A549 (cell line): ENCODE measurements around the gene BCKDK. TPM values are rescaled to one million over a fixed set of nuclear protein-coding genes. Genes with fewer than 3 reads are reported as not detected.

Source experiments
- ATAC-seq, 2 experiments: fragments of 200-7000 bp in 1 of 2; fragments of >200 bp in 1 of 2; cut with Nextera tagmentation in 1 of 2; cut with Tn5 transposase in 1 of 2; 3 replicates each; pipeline versions ENCODE4 v1.8.0 to v1.9.1; 2018 to 2020; ENCODE audit warnings: mild to moderate bottlenecking in 1 of 2, moderate library complexity in 1 of 2
- CTCF ChIA-PET: fragments of 300-600 bp; sonication (Branson Sonifier 250); formaldehyde crosslinking; extraction: SDS; loops from one replicate; lab custom pipeline; 2021; ENCODE audit warnings: antibody characterized with exemption, inconsistent platforms; lab: Yijun Ruan, JAX
- POLR2A ChIA-PET: fragments of 350-600 bp; formaldehyde crosslinking; extraction: SDS; loops from one replicate; lab custom pipeline; 2021; ENCODE audit warnings: antibody characterized with exemption, inconsistent platforms; lab: Yijun Ruan, JAX
- DNase-seq, 2 experiments: peaks; one replicate each; pipeline versions ENCODE4 v3.0.0 to v3.0.0-alpha.2; 2011 to 2016; ENCODE audit warnings: low read depth in 1 of 2, low spot score in 1 of 2
- FAIRE-seq: peaks from 2 replicates; lab custom pipeline; 2011; peaks lifted over from hg19 to GRCh38; lab: Jason Lieb, UNC
- H3K27ac ChIP-seq, 2 experiments: fragments of >200 bp; sonication (Bioruptor Twin); formaldehyde crosslinking; 3 replicates each; pipeline ENCODE4 v1.5.1; 2016 to 2017
- H3K4me1 ChIP-seq: fragments of >200 bp; sonication (Bioruptor Twin); formaldehyde crosslinking; 3 replicates; pipeline ENCODE4 v1.6.1; 2016
- H3K4me2 ChIP-seq: fragments of >200 bp; sonication (Bioruptor Twin); formaldehyde crosslinking; 3 replicates; pipeline ENCODE4 v1.6.1; 2016
- H3K4me3 ChIP-seq: fragments of >200 bp; sonication (Bioruptor Twin); formaldehyde crosslinking; 3 replicates; pipeline ENCODE4 v1.5.1; 2016
- H3K9me3 ChIP-seq: fragments of >200 bp; sonication (Bioruptor Twin); formaldehyde crosslinking; 3 replicates; pipeline ENCODE4 v1.6.1; 2016
- BCL3 ChIP-seq: fragments of >200 bp; sonication (Bioruptor Twin); formaldehyde crosslinking; IDR thresholded peaks from 3 replicates; pipeline ENCODE4 v1.6.1; 2016
- BHLHE40 ChIP-seq: IDR thresholded peaks from 2 replicates; pipeline ENCODE4 v1.6.1; 2012; ENCODE audit warnings: low read depth, low read length, inconsistent platforms
- CBX2 ChIP-seq: fragments of 200-600 bp; sonication (generic); IDR thresholded peaks from 2 replicates; pipeline ENCODE4 v1.6.1; 2016; ENCODE audit warnings: low read depth, mild to moderate bottlenecking, borderline replicate concordance
- CHD4 ChIP-seq: fragments of 200-600 bp; sonication (generic); IDR thresholded peaks from 2 replicates; pipeline ENCODE4 v1.6.1; 2016; ENCODE audit warnings: antibody characterized with exemption, mild to moderate bottlenecking, borderline replicate concordance
- EHF ChIP-seq: fragments of 250-450 bp; sonication (Bioruptor Pico); IDR thresholded peaks from 2 replicates; pipeline ENCODE4 v1.5.0; 2020; ENCODE audit warnings: mild to moderate bottlenecking
- ELK1 ChIP-seq: fragments of 150-350 bp; IDR thresholded peaks from 2 replicates; pipeline ENCODE4 v1.6.1; 2014; ENCODE audit warnings: low read depth, mild to moderate bottlenecking, low read length
- EP300 ChIP-seq, 2 experiments: fragments of >200 bp; sonication (Bioruptor Twin); formaldehyde crosslinking; IDR thresholded peaks; 2 replicates in 1 of 2; 3 replicates in 1 of 2; pipeline ENCODE4 v1.6.1; 2016 to 2017
- FOSB ChIP-seq: fragments of 250-450 bp; sonication (Bioruptor Pico); IDR thresholded peaks from 2 replicates; pipeline ENCODE4 v1.5.0; 2020; ENCODE audit warnings: mild to moderate bottlenecking, moderate library complexity
- HDAC2 ChIP-seq: fragments of 200-600 bp; sonication (generic); IDR thresholded peaks from 2 replicates; pipeline ENCODE4 v1.6.1; 2016
- JUN ChIP-seq, 2 experiments: fragments of >200 bp; sonication (Bioruptor Twin); formaldehyde crosslinking; IDR thresholded peaks; 2 replicates in 1 of 2; 3 replicates in 1 of 2; pipeline ENCODE4 v1.6.1; 2016 to 2017
- JUNB ChIP-seq: fragments of >200 bp; sonication (Bioruptor Twin); formaldehyde crosslinking; IDR thresholded peaks from 2 replicates; pipeline ENCODE4 v1.6.1; 2016
- MAX ChIP-seq: IDR thresholded peaks from 2 replicates; pipeline ENCODE4 v1.6.1; 2012
- NFE2L2 ChIP-seq: fragments of 150-350 bp; conservative IDR thresholded peaks from 2 replicates; pipeline ENCODE4 v1.6.1; 2014; ENCODE audit warnings: low read length
- PHF8 ChIP-seq: fragments of 200-600 bp; sonication (generic); IDR thresholded peaks from 2 replicates; pipeline ENCODE4 v1.6.1; 2016; ENCODE audit warnings: low read depth, mild to moderate bottlenecking, antibody characterized with exemption, moderate library complexity, borderline replicate concordance
- POLR2A ChIP-seq: IDR thresholded peaks from 2 replicates; pipeline ENCODE4 v1.6.1; 2012; ENCODE audit warnings: mild to moderate bottlenecking, low read length
- RFX5 ChIP-seq: fragments of 450-650 bp; IDR thresholded peaks from 2 replicates; pipeline ENCODE4 v1.7.1; 2014; ENCODE audit warnings: antibody characterized with exemption, mild to moderate bottlenecking, moderate library complexity
- TP53 ChIP-seq: fragments of 250-450 bp; sonication (Bioruptor Pico); IDR thresholded peaks from 2 replicates; pipeline ENCODE4 v1.5.0; 2021; ENCODE audit warnings: mild to moderate bottlenecking, moderate library complexity
- WGBS: methylation state at CpG from one replicate; pipeline ENCODE4 v1.1.6; 2017; ENCODE audit errors: missing lambda C conversion rate; 5-methylcytosine and 5-hydroxymethylcytosine counted together
- polyA plus RNA-seq, 4 experiments: library from polyadenylated mRNA; depleted of rRNA in 3 of 4; stranded (reverse); fragments of >200 nt; fragmentation: RNase III in 1 of 4; extraction: RNeasy Plus Mini Kit Qiagen cat#74134 plus additional on column Dnase treatment in 1 of 4; gene quantifications; 2 replicates in 3 of 4; 3 replicates in 1 of 4; pipeline ENCODE4 v1.2.3, GENCODE V29; 2011 to 2017
- TF ChIP-seq, protein P1 (sequence below): IDR thresholded peaks from 2 replicates; pipeline ENCODE4 v1.6.1; 2012; ENCODE audit warnings: low read depth, borderline replicate concordance
- TF ChIP-seq, protein P2 (sequence below): IDR thresholded peaks from 2 replicates; pipeline ENCODE4 v1.6.1; 2012
- TF ChIP-seq, protein P3 (sequence below): fragments of 250-450 bp; sonication (Bioruptor Pico); IDR thresholded peaks from 2 replicates; pipeline ENCODE4 v1.5.0; 2020; ENCODE audit warnings: low read depth, mild to moderate bottlenecking, moderate library complexity
- TF ChIP-seq, protein P4 (sequence below): fragments of >200 bp; sonication (Bioruptor Twin); formaldehyde crosslinking; IDR thresholded peaks from 3 replicates; pipeline ENCODE4 v1.5.1; 2016

The BCKDK gene
- polyA plus RNA-seq, 2 of the 4 experiments (the other 2 are of a cell fraction): 20.7 to 36.7 TPM

DNA sequence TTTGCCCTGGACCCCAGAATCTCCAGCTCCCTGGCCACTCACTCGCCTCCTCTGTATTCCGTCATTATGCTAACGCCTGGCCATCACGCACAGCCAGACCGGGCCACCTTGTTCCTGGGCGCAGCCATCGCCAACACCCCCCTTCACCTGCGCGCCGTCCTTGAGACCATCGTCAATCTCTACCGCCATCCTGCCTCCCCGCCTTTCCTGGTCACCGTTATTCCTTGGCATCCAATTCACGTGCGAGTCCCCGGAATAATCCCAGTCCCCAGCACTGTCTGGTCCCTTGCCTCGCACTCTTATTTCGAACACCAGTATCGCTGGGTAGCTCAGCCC, 14.1 kb upstream of the BCKDK start:
- Histone ChIP-seq H3K9me3 (no peaks in the 10 kb centered on the region), H3K4me2 (peak overlapping the region; percentile 98), H3K4me3 (peak overlapping the region; percentile 83), H3K27ac (peak overlapping the region; percentile 82 to 89), H3K4me1 (peaks cover 11% of the 10 kb centered on the region; the same call in 2 of the 3 replicates)
- no peak for DNase-seq
- peak; percentile 23 to 55; a peak in 4 of 6 replicates for ATAC-seq
- 1% methylated on average over 20 of the region's 20 CpGs for WGBS
- POLR2A ChIA-PET: interaction anchor here (1.5 to 3.4 kb wide), 3 partner anchors 20 to 109 kb away, joined by 4 to 14 read pairs (median 7); partner anchors contain the start of genes HSD3B7, KAT8, ZNF646 and ZNF668
- TF ChIP-seq, protein P1, sequence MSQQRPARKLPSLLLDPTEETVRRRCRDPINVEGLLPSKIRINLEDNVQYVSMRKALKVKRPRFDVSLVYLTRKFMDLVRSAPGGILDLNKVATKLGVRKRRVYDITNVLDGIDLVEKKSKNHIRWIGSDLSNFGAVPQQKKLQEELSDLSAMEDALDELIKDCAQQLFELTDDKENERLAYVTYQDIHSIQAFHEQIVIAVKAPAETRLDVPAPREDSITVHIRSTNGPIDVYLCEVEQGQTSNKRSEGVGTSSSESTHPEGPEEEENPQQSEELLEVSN: no peak; the same call in 1 of the 2 replicates
- no peak for TF ChIP-seq FOSB (CRISPR knock-in tag)
- TF ChIP-seq HDAC2: no peak
- no peak for TF ChIP-seq PHF8
- no peak for TF ChIP-seq BHLHE40
- no peak for TF ChIP-seq EP300 (IDR thresholded peaks at IDR 0.05)
- TF ChIP-seq JUN (IDR thresholded peaks at IDR 0.05): no peak
- no peak for TF ChIP-seq CBX2
- TF ChIP-seq EHF (CRISPR knock-in tag): no peak
- TF ChIP-seq, protein P2, sequence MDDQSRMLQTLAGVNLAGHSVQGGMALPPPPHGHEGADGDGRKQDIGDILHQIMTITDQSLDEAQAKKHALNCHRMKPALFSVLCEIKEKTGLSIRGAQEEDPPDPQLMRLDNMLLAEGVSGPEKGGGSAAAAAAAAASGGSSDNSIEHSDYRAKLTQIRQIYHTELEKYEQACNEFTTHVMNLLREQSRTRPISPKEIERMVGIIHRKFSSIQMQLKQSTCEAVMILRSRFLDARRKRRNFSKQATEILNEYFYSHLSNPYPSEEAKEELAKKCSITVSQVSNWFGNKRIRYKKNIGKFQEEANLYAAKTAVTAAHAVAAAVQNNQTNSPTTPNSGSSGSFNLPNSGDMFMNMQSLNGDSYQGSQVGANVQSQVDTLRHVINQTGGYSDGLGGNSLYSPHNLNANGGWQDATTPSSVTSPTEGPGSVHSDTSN: no peak
- CTCF ChIA-PET: interaction anchor here (0.6 to 12.6 kb wide), 4 partner anchors 20 to 138 kb away, joined by 3 to 97 read pairs (median 7); partner anchors contain the start of genes HSD3B7, ZNF646 and ZNF668
- FAIRE-seq: no peak

- H3K4me1 ChIP-seq: peaks cover 11% of the 10 kb centered on the region; the same call in 2 of the 3 replicates
- FAIRE-seq (no peak), ATAC-seq (peak; percentile 94 to 98), DNase-seq (peak; percentile 95 to 99)
- H3K9me3 ChIP-seq: no peaks in the 10 kb centered on the region
- POLR2A ChIA-PET: interaction anchor here (1.5 to 3.4 kb wide), 3 partner anchors 21 to 109 kb away, joined by 4 to 14 read pairs (median 7); partner anchors contain the start of genes HSD3B7, KAT8, ZNF646 and ZNF668
- TF ChIP-seq TP53 (CRISPR knock-in tag): no peak
- no peak; the same call in 1 of the 2 replicates for TF ChIP-seq RFX5
- no peak for TF ChIP-seq EHF (CRISPR knock-in tag)
- TF ChIP-seq CHD4: no peak
- TF ChIP-seq FOSB (CRISPR knock-in tag): no peak
- TF ChIP-seq POLR2A: peak; percentile 62
- TF ChIP-seq, protein P1: peak; percentile 78
- TF ChIP-seq JUNB: no peak
- 0 out of 2 replicates have a peak, but pooled peaks have one; percentile 7 for TF ChIP-seq BHLHE40
- peak; percentile 35; the same call in 1 of the 2 replicates for TF ChIP-seq HDAC2
- TF ChIP-seq, protein P3, sequence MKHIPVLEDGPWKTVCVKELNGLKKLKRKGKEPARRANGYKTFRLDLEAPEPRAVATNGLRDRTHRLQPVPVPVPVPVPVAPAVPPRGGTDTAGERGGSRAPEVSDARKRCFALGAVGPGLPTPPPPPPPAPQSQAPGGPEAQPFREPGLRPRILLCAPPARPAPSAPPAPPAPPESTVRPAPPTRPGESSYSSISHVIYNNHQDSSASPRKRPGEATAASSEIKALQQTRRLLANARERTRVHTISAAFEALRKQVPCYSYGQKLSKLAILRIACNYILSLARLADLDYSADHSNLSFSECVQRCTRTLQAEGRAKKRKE: no peak
- TF ChIP-seq JUN (IDR thresholded peaks at IDR 0.05): peak in 1 of 2 experiments; percentile 48; a peak in 2 of 5 replicates
- TF ChIP-seq ELK1: no peak
- TF ChIP-seq MAX: peak; percentile 59
- TF ChIP-seq, protein P4, sequence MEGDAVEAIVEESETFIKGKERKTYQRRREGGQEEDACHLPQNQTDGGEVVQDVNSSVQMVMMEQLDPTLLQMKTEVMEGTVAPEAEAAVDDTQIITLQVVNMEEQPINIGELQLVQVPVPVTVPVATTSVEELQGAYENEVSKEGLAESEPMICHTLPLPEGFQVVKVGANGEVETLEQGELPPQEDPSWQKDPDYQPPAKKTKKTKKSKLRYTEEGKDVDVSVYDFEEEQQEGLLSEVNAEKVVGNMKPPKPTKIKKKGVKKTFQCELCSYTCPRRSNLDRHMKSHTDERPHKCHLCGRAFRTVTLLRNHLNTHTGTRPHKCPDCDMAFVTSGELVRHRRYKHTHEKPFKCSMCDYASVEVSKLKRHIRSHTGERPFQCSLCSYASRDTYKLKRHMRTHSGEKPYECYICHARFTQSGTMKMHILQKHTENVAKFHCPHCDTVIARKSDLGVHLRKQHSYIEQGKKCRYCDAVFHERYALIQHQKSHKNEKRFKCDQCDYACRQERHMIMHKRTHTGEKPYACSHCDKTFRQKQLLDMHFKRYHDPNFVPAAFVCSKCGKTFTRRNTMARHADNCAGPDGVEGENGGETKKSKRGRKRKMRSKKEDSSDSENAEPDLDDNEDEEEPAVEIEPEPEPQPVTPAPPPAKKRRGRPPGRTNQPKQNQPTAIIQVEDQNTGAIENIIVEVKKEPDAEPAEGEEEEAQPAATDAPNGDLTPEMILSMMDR: no peak
- TF ChIP-seq BCL3: peak; percentile 40; the same call in 1 of the 3 replicates
- TF ChIP-seq NFE2L2: no peak
- peak within 1 kb of the TSS; percentile 82 to 89 for H3K27ac ChIP-seq
- peak within 1 kb of the TSS; percentile 83 for H3K4me3 ChIP-seq
- H3K4me2 ChIP-seq: peak within 1 kb of the TSS; percentile 98
- WGBS: 2% methylated on average over 25 of the region's 69 CpGs
- CTCF ChIA-PET: interaction anchor here (0.6 to 12.6 kb wide), 6 partner anchors 16 to 288 kb away, joined by 3 to 97 read pairs (median 4); partner anchors contain the start of gene HSD3B7
Measured at GRCh38 chr16:31094424-31095120, 13.6 kb upstream of the BCKDK start, which contains the start of gene VKORC1. VKORC1 (minus strand) TSS chr16:31094797; CDS start chr16:31094729, 68 bp downstream.
